ENCODE measurements around the gene DCAF7.

Gene DCAF7

DNA sequence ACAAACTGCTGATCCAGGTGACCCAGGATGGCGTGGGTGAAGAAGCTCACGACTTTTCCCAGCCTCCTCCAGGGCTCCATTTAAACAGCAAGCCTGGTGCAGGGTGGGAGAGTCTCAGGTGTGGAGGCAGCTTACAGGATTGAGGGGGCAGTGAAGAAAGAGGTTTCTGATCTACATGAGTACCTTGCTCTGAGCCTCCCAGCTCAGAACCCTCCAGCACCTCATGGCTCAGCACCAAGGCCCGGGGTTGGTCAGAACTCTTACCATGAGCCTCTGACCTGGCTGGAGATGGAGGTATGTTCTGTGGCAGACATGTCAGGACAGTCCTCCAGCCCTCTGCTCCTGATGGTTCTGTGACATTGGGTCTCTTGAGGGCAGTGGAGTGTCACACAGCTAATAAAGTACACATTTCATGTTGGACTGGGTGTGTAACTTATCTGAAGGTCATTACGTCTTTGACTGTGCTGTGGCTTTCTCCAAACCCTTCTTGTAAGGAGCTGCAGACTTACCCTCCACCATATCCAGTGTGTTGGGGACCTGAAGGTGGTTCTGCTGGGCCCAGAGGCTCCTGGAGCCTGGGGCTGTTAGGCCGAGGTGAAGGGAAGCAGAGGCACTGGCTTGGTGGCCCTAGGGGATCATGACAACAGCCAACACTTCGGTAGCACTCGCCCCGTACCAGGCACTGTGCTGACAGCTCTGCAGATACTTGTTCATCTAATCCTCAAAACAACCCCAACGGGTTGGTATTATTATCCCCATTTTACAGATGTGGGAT, 3.8 kb upstream of the DCAF7 start:
- no peak for DNase-seq

DNA sequence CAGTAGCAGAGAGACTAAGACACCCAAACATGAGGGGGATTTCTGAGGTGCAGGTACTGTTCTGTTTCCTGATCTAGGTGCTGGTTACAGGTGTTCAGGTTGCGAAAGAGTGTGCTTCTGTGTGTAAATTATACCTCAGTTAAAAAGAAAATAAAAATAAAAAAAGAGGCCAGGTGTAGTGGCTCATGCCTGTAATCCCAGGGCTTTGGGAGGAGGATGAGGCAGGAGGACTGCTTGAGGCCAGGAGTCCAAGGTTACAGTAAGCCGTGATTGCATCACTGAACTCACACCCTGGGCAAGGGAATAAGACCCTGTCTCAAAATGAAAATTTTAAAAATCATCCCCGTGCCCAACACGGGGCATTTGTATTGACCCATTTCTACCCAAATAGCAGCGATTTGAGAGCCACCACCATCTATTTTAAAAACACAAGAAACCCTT, 3.2 kb upstream of the DCAF7 start:
- no peak for DNase-seq

DNA sequence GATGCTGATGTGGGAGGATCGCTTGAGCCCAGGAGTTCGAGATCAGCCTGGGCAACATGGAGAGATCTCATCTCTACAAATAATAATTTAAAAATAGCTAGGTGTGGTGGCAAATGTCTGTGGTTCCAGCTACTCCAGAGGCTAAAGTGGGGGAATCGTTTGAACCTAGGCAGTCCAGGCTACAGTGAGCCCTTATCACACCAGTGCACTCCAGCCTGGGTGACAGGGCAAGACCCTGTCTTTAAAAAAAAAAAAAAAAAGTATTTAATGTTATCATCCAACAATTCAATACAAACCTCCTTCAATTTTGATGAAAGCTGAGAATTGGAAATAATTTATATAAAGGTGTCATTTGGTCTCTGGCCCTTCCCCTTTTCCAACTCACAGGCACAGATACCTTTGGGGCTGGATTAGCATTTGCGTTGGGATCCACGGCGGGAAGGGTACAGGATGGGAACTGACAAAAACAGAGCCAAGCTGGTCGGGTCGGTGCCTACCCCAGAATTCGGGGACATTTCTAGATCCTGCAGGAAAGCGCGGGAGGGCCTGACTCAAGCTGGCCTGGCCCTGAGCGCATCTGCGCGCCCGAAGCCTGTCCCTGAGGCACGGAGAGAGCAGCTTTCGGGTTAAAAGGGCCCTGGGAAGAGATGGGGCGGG, 860 bp upstream of the DCAF7 start:
- no peak for DNase-seq

DNA sequence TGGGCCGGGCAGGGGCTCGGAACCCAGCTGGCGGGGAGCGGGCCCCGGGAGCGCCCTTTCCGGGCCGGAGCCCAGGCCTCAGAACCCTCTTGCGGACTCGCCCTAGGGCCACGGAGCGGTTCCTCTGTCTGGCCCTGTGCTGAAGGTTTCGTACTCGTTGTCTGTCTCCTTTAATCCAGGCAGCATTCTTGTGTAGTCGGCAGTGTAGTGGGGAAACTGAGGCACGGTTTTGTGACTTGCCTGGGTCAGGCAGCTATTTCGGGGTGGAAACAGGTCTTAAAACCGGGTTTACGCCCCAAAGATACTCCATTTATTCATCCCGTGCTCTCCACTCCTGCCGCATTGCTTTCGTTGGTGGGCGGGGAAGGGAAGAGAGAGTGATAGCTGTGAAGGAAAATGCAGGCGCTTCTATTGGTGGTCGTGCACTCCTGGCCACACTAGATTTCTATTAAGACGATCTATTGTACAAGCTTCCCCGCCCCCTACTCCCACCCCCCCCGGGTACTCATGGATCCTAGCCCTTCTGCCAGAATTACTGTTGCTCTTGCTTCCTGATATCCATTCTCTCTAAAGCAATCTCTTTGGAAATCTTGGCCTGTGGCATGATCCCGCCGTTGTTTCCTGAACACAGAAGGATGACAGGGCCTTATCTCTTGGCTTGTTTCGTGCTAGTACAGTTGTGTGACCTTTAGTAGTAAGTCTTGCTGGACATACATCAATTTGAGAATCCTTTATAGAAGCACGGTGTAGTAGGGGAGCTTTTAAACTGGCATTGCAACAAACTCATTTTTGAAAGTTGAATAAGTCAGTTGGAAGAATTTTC, 751 bp downstream of the DCAF7 start:
- DNase-seq: peak; percentile 30

DNA sequence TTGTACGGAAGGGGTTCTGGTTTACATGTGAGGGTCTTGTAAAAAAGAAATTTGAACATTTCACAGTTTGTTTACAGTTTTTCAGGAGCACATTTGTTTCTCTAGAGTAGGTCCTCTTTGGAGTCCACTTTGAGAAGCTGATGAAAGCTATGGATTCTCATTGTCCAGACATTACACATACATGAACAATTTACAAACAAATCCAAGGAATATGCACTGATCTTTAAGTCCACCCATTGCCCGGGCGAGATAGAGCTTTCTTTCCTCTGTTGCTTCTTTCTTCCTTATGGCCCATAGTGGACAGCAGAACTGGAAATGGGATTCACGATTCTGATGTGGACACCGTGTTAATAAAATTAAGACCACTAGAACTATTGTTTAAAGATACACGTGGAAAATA, 1.9 kb downstream of the DCAF7 start:
- no peak for DNase-seq

DNA sequence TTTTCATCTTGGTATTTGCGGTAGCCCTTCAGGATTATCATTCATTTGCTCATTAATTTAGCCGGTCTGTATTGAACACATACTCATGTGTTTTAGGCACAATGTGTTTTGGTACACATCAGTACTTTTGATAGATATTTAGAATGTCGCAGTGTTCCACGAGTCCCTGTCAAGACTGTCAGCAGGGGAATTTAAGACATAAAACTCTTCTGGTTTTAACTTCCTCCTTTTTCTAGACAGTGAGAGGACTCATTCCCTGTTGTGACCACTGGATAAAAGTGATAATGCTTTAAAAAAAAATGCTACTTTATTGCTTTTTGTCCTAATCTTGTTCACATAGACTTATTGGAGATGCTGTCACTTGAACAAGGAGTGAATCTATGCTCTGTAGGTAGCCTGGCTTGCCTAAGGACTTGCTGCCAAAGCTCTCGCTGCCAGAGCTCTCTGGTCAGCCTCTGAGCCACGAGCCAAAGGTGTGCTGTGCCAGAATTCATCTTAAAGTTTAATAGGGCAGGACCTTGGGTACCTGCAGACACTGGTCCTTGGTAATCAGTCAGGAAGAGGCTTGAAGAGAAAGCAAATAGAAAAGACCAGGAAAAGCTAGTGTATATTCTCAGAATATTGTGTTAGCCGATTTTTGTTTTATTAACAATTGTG, 5.4 kb downstream of the DCAF7 start:
- no peak for DNase-seq

DNA sequence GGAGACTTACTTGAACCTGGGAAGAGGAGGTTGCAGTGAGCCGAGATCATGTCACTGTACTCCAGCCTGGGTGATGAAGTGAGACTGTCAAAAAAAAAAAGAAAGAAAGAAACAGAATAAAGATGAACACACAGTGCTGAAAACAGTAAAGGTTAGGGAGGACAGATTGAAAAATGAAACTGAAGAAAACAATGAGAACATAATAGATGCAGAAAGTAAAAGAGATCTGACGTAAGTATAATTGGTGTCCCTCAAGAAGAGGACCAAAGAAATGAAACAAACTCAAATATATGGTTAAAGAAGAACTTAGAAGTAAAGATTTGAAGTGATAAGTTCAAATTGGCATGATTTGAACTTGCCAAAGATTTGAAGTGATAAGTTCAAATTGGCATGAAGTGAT, 7.1 kb downstream of the DCAF7 start:
- no peak for DNase-seq

DNA sequence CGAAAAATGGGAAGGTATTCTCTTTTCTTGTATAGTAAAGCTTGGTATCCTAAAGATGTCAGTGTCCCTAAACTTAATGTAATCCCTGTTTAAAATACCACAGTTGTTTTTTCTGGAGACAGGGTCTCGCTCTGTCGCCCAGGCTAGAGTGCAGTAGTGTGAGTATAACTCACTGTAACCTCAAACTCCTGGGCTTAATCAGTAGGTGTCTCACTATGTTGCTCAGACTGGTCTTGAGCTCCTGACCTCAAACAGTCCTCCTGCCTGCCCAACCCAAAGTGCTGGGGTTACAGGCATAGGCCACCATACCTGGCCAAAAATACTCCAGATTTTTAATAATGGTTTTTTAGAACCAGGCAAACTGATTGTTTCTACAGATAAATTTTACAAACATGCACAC, 8.2 kb downstream of the DCAF7 start:
- DNase-seq: no peak

DNA sequence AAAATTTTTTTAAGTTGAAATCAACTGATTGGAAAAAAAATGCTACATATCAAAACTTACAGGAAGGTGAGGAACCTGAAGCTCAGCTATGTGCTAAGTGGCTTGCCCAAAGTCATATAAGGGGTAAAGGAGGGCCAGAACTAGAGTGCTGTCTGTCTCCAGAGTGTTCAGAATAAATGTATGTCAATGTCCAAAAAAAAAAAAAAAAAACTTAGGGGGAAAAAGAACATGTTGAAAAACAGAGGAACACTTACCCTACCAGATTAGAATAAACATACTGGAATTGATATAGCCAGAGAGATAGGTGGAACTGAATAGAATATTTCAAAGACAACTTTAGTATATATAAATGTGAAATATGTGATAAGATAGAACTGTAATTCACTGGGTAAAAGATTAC, 11.5 kb downstream of the DCAF7 start:
- no peak for DNase-seq

DNA sequence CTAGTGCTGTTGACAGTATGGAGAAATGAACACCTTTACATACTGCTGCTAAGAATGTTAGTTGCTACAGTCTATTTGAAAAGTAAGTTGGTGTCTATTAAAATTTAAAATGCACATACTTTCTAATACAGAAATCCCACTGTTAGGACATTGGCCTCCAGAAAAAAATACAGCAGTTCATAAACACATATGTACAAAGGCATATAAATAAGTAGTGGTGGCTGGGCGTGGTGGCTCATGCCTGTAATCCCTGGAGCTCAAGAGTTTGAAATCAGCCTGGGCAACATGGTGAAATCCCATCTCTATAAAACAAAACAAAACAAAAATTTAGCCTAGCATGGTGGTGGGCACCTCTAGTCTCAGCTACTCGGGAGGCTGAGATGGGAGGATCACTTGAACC, 13.1 kb downstream of the DCAF7 start:
- no peak for DNase-seq

DNA sequence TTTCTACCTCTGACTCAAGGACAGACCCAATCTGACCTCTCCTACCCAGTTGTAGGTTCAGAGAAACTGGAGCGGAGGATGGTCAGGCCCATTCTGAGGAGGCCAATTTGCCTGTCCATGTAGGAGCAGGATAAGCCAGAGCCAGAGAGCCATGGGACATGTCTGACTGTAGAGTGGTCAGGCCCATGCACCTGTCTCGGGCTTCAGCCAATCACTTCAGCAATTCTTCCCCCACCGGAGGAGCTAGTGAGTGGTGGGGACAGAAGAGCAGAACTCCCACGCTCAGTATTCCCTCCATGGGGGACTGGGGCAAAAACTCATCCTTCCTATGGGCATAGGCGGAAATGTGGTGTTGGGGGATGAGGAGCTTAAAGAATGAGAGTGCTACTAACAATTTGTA, 14.3 kb downstream of the DCAF7 start:
- DNase-seq: no peak

DNA sequence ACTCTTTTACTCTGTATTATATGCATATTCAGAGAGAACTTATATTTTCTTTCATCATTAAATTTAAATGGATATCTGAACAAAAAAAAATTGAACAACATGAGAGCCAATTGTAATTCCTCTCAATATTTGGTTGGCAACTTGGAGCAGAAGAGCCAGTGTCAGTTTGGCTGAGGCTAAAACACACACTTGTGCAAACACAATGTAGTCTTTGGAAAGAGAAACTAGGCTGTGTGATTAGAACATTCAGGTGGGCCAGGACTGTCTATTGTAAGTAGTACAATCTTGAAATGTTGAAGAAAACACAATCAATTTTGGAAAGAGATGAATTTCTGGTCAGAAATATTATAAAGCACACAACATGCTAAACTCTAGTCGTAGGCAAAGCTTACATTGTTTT, 17.0 kb downstream of the DCAF7 start:
- DNase-seq: no peak

DNA sequence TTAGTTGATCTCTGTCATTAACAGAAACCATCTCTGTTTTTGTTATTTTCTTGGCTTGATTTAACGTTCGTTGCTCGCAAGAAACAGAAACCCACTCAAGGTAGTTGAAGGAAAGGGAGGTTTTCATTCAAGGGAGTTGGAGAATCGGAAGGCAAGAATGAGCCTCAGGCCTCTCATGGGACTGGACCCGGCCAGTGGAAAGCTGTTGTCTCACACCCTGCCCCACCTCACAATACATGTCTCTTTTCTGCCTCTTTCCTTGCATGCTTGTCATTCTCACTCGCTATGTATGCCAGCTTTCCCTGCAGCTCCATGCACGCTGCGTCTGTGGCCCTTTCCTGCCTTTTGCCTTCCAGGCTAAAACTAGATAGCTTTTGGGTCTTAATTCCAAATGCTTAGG, 18.3 kb downstream of the DCAF7 start:
- DNase-seq: no peak

DNA sequence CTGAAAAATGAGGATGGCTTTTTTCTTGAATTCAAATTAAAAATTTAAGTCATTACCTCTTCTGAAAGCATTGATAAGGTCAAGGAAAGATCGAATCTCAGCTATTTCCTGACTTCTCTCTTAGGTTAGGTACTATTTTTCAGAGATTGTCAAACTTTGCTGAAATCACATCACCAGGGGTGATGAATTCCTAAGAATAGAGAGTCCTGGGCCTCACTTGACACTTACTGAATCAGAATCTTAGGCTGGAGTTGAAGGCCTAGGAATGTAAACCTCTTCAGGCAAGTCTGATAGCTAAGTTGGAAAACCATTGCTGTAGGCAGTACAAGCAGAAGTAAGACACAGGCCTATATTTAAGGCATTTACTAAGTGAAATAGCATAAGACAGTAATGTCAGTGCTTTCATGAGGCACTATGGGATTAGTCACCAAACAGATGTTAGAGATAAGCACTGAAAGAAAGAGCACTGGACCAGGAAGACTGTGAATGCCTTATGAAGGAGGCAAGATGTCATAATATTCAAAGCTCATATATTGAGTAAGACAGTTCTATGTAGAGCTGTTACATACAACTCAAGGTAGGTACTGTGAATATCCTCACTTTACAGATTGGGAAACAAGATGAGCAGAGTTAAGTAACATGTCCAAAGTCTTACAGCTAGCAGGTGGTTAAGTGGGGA, 21.5 kb downstream of the DCAF7 start:
- no peak for DNase-seq

DNA sequence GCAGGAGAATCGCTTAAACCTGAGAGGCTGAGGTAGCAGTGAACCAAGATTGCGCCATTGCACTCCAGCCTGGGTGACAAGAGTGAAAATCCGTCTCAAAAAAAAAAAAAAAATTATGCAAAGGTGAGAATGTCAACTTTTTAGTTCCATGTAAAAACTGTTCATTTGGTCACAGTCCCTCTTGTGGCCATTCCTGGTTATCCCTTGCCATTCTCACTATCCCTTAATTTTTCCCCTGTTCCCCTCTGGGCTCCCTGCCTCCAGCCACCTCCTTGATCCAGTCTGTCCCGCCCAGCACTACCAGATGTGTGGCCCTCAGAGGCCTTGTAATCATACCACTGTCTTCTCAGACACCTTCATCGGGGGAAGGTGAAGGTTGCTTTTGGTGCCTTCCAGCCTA, 23.4 kb downstream of the DCAF7 start:
- DNase-seq: no peak

DNA sequence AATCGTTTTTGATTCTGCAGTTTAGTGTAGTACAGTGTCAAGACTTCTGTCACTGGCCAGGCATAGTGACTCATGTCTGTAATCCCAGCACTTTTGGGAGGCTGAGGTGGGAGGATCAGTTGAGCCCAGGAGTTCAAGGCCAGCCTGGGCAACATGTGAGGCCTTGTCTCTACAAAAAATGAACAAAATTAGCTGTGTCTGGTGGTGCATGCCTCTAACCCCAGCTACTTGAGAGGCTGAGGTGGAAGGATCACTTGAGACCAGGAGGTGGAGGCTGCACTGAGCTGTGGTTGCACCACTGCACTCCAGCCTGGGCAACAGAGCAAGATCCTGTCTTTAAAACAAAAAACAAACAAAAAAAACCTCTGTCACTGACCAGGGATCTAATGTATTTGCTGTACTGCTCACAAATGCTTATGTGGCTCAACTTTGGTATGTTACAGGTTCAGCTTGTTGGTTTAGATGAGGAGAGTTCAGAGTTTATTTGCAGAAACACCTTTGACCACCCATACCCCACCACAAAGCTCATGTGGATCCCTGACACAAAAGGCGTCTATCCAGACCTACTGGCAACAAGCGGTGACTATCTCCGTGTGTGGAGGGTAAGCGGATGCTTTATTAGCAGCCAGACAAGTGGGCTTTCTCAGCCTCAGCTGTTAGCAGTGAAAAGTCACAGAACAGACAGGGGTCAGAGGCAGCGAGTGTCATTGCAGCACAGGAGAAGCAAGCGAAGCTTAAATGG, 27.9 kb downstream of the DCAF7 start:
- DNase-seq: no peak

DNA sequence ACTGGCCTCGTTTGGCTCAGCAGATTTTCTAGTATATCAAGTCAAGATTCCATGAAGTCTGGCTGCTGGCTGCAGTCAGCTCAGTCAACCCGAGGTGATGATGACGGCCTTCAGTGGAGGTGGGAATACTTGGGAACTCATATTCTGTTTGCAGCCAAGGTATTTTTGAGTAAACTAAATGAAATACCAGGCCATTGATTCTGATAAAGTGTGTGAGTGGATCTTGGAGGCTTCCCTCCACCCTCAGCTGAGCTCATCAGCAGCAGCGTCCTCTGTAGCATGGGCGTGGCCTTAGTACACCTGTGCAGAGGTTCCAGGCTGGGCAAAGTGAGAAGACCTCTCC, 28.5 kb downstream of the DCAF7 start:
- no peak for DNase-seq

DNA sequence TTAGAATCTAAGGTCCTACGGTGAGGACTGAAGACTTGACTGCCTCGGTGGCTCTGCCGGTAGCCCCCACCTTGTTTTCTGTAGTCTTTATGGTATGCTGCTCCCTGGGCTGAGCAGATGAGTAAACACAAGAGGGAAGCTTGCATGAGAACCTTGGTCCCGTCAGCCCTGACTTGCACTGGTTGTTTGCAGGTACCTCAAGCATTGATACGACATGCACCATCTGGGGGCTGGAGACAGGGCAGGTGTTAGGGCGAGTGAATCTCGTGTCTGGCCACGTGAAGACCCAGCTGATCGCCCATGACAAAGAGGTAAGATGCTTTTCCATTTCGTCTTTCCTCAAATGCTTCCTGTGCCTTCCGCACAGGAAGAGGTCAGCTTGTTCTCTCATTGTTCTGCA, 29.4 kb downstream of the DCAF7 start:
- no peak for DNase-seq

DNA sequence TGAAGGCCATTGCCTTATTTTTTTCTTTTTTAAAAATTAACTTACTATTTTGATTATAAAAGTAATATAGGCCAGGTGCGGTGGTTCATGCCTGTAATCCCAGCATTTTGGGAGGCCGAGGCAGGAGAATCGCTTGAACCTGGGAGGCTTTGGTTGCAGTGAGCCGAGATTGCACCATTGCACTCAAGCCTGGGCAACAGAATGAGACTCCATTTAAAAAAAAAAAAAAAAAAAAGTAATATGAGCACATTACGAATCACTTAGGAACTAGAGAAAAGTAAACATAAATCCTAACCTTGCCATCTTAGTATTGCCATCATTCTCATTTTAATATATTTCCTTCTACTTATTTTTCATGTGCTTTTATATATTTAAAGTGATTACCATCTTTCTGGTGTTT, 37.5 kb downstream of the DCAF7 start:
- no peak for DNase-seq

DNA sequence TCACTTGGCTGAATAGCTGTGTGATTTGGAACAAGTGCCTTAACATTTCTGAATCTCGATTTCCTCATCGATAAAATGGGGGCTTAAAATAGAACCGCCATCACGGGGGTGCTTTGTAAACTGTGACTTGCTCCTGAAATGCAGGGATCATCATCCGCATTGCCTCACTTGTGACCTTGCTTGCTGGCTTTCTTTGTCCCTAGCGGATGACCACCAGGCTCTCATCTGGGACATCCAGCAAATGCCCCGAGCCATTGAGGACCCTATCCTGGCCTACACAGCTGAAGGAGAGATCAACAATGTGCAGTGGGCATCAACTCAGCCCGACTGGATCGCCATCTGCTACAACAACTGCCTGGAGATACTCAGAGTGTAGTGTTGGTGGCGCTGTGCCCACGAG, 38.5 kb downstream of the DCAF7 start:
- no peak for DNase-seq

DNA sequence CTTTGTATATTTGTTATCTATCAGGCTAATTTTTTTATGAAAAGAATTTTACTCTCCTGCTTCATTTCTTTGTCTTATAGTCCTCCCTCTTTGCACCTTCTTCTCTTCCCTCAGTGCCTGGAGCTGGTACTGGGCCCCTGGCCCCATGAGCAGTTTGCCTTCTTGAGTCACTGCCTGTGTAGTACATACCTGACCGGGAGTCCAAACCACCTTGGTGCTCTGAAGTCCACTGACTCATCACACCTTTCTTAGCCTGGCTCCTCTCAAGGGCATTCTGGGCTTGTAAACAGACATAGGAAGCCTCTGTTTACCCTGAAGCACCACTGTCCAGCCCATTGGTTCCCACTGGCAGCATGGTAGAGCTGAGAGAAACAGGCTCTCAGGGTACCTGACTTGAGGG, 39.4 kb downstream of the DCAF7 start:
- no peak for DNase-seq

DNA sequence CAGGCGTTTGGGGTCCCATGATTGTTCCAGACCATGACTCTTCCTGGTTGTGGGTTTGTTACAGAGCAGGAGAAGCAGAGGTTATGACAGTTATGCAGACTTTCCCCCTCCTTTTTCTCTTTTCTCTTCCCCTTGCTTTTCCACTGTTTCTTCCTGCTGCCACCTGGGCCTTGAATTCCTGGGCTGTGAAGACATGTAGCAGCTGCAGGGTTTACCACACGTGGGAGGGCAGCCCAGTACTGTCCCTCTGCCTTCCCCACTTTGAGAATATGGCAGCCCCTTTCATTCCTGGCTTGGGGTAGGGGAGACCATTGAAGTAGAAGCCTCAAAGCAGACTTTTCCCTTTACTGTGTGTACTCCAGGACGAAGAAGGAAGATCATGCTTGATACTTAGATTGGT, 42.5 kb downstream of the DCAF7 start:
- no peak for DNase-seq
